Muscle of leg (tissue), 11 donors: Measurements from ENCODE around the gene IQCK. TPM values are rescaled to one million over a fixed set of nuclear protein-coding genes. Genes with fewer than 3 reads are reported as not detected.
A peak's percentile ranks its signal among the peaks of the same experiment; 100 is the strongest.
"Not testable (repeated sequence)": the region's sequence is repeated elsewhere in the genome, so short reads cannot be mapped to it uniquely, and the experiment has no call there.

Experiments used
- DNase-seq: peaks from one replicate; pipeline ENCODE4 v3.0.0; 2013
- H3K27ac ChIP-seq: one replicate; pipeline ENCODE4 v1.5.1; 2013; ENCODE audit warnings: mild to moderate bottlenecking, low read length, control low read depth
- H3K27me3 ChIP-seq: one replicate; pipeline ENCODE4 v1.6.1; 2013; ENCODE audit warnings: low read length; ENCODE audit not compliant: control insufficient read depth, insufficient read depth
- H3K36me3 ChIP-seq: one replicate; pipeline ENCODE4 v1.6.1; 2013; ENCODE audit warnings: low read length; ENCODE audit not compliant: control insufficient read depth, insufficient read depth
- H3K4me1 ChIP-seq: one replicate; pipeline ENCODE4 v1.6.1; 2013; ENCODE audit warnings: low read length; ENCODE audit not compliant: control insufficient read depth, insufficient read depth
- H3K4me3 ChIP-seq: one replicate; pipeline ENCODE4 v1.5.1; 2013; ENCODE audit warnings: low read length, control low read depth
- H3K9me3 ChIP-seq: replicated peaks from 2 replicates; pipeline ENCODE4 v1.6.1; 2013; ENCODE audit warnings: low read depth, low read length; ENCODE audit not compliant: control insufficient read depth
- WGBS: methylation state at CpG from one replicate; pipeline ENCODE4 v1.1.5; 2013; ENCODE audit warnings: missing lambda C conversion rate; ENCODE audit not compliant: insufficient coverage; 5-methylcytosine and 5-hydroxymethylcytosine counted together
- polyA plus RNA-seq, 8 donors: library from polyadenylated mRNA; unstranded; fragments of 120-200 nt; gene quantifications; one replicate each; pipeline versions ENCODE4 v1.2.1 to v1.2.3, GENCODE V29; 2013; ENCODE audit warnings: inconsistent platforms in 1 of 8, low replicate concordance in 1 of 8; ENCODE audit not compliant: insufficient read length in 8 of 8, insufficient read depth in 1 of 8
- total RNA-seq: library from RNA; stranded (reverse); fragments of 120-200 nt; gene quantifications from one replicate; pipeline ENCODE4 v1.2.4, GENCODE V29; 2013

Gene IQCK
- total and polyA plus RNA-seq, 9 donors, result 10.2 to 15.2 (median 14.7) TPM

- no peaks in the 10 kb centered on the region for H3K27me3 ChIP-seq
- no peaks in the 10 kb centered on the region for H3K36me3 ChIP-seq
- DNase-seq, result no peak
- peaks cover 38% of the 10 kb centered on the region for H3K4me1 ChIP-seq
- H3K27ac ChIP-seq, result peak overlapping the region; percentile 92
- 40% methylated on average over 2 of the region's 3 CpGs for WGBS
- no peak overlapping the region for H3K4me3 ChIP-seq
- H3K9me3 ChIP-seq, result no peaks in the 10 kb centered on the region
Observed at GRCh38 chr16:19784183-19784736, 66.2 kb downstream of the IQCK start.

DNA sequence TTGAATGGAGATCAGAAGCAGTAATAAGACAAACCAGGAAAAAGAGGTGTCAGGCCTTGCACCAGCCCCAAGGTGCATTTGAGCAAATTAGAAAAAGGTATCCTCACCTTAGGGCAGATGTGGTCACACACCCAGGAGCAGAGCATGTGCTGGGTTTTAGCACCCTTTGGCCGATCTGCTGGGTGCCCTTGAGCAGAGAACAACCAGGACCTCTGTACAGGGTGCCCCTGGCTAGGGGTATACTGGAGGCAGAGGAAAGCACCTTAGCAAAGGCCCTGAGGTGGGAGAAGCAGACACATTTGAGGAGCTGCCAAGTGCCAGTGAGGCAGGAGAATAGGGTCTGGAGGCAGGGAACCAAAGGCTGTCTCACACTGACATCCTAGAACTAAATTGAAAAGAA, 67.0 kb downstream of the IQCK start:
- Histone ChIP-seq H3K4me1 (peaks cover 35% of the 10 kb centered on the region), H3K36me3 (no peaks in the 10 kb centered on the region), H3K4me3 (no peak overlapping the region), H3K9me3 (no peaks in the 10 kb centered on the region), H3K27ac (peak overlapping the region; percentile 92), H3K27me3 (no peaks in the 10 kb centered on the region)
- WGBS, result no CpG with 5 or more reads among the region's 1 CpG
- DNase-seq, result no peak

- 39% methylated on average over 4 of the region's 10 CpGs for WGBS
- H3K4me1 ChIP-seq, result peaks cover 35% of the 10 kb centered on the region
- H3K36me3 ChIP-seq, result no peaks in the 10 kb centered on the region
- DNase-seq, result peak; percentile 81
- H3K9me3 ChIP-seq, result no peaks in the 10 kb centered on the region
- peak overlapping the region; percentile 92 for H3K27ac ChIP-seq
- no peaks in the 10 kb centered on the region for H3K27me3 ChIP-seq
- H3K4me3 ChIP-seq, result no peak overlapping the region
Observed at GRCh38 chr16:19785512-19786130, 67.5 kb downstream of the IQCK start.

DNA sequence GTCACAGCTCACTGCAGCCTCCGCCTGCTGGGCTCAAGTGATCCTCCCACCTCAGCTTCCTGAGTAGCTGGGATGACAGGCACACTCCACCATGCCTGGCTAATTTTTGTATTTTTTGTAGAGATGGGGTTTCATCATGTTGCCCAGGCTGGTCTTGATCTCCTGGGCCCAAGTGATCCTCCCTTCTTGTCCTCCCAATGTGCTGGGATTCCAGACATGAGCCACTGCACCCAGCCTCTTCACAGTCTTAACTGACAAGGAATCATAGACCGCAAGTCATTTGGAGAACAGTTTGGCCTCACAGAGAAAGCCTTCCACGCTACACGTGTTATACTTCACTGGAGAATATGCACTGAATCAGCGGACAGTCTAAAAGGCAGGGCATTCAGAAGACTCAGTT, 83.3 kb downstream of the IQCK start:
- not testable (repeated sequence) for H3K27me3 ChIP-seq, DNase-seq, H3K27ac ChIP-seq, H3K4me3 ChIP-seq, H3K36me3 ChIP-seq, H3K9me3 ChIP-seq
- H3K4me1 ChIP-seq, result peaks cover 12% of the 10 kb centered on the region
- WGBS, result no CpG with 5 or more reads among the region's 5 CpGs

- not testable (repeated sequence) for H3K36me3 ChIP-seq, H3K27ac ChIP-seq, H3K9me3 ChIP-seq, DNase-seq, H3K4me3 ChIP-seq, H3K27me3 ChIP-seq
- H3K4me1 ChIP-seq, result peaks cover 12% of the 10 kb centered on the region
- no CpG with 5 or more reads among the region's 4 CpGs for WGBS
Observed at GRCh38 chr16:19801824-19802223, 83.8 kb downstream of the IQCK start.

GRCh38 chr16:19802612-19803011, 84.5 kb downstream of the IQCK start:
- H3K4me3 ChIP-seq, result no peak overlapping the region
- WGBS, result no CpG with 5 or more reads among the region's 8 CpGs
- H3K27ac ChIP-seq, result peak overlapping the region; percentile 45
- H3K9me3 ChIP-seq, result peaks cover 11% of the 10 kb centered on the region
- no peaks in the 10 kb centered on the region for H3K36me3 ChIP-seq
- peak; percentile 55 for DNase-seq
- peaks cover 12% of the 10 kb centered on the region for H3K4me1 ChIP-seq
- no peaks in the 10 kb centered on the region for H3K27me3 ChIP-seq

DNA sequence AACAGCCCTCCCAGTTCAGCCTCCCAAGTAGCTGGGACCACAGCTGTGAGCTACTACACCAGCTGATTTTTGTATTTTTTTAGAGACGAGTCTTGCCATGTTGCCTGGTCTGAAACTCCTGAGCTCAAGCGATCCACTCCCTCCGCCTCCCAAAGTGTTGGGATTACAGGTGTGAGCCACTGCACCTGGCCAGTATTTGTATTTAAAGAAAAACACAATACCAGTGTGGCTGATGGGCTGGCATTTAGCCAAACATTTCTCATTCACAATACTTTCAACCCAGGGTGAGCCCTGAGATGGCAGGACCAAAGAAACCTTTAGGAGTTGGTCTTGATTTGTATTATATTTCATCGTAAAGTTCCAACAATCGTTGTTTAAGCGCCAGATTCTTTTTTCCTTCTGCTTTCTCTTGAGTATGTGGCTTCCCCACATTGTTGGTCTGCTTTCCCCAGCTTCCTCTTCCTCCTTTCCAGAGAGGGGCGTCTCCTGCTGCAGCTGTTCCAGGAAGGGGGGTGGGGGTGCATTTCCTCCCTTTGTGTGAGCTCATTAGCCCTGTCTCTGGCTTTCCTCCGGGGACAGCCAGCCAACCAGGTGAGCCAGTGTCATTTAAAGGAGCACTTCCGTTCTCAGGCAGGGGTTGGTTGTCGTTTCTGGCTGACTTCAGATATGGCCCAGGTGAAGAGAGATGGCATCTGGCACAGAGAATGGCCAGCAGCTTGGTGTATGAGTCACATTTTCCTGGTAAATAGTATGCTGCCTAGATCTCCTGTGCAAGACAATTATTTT, 86.7 kb downstream of the IQCK start:
- Histone ChIP-seq H3K4me1 (peaks cover 22% of the 10 kb centered on the region), H3K4me3 (no peak overlapping the region), H3K9me3 (peaks cover 11% of the 10 kb centered on the region), H3K36me3 (no peaks in the 10 kb centered on the region), H3K27ac (peak overlapping the region; percentile 69), H3K27me3 (no peaks in the 10 kb centered on the region)
- 35% methylated on average over 5 of the region's 10 CpGs for WGBS
- peak; percentile 83 for DNase-seq

DNA sequence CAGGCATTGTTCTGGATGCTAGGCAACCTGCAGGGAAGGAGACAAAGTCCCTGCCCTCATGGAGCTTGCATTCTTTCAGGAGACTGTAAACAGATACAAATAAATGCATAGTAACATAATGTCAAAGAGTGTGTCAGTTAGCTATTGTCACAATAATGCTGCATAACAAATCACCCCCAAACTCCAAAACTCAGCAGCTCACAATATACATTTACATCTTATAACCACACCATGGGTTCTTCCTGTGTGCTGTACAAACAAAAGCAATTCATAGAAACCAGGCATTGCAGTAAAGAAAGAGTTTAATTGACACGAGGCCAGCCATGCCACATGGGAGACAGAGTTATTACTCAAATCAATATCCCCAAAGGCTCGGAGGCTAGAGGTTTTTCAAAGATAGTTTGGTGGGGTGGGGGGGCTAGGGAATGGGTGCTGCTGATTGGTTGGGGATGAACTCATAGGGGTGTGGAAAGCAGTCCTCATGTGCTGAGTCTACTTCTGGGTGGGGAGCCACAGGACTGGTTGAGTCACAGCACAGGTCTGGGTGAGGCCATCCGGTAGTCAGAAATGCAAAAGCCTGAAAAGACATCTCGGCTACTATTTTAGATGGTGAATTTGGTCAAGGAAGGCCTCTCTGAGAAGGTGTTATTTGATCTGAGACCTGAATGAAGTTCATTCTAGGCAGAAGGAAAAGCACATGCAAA, 87.5 kb downstream of the IQCK start:
- no peaks in the 10 kb centered on the region for H3K36me3 ChIP-seq
- no peaks in the 10 kb centered on the region for H3K27me3 ChIP-seq
- DNase-seq, result no peak
- peaks cover 22% of the 10 kb centered on the region for H3K4me1 ChIP-seq
- H3K27ac ChIP-seq, result peak overlapping the region; percentile 69
- WGBS, result 95% methylated on average over 2 of the region's 4 CpGs
- peaks cover 11% of the 10 kb centered on the region for H3K9me3 ChIP-seq
- H3K4me3 ChIP-seq, result no peak overlapping the region

- 93% methylated on average over 2 of the region's 5 CpGs for WGBS
- Histone ChIP-seq H3K36me3 (no peaks in the 10 kb centered on the region), H3K27ac (peak overlapping the region; percentile 65), H3K27me3 (no peaks in the 10 kb centered on the region), H3K9me3 (peaks cover 14% of the 10 kb centered on the region), H3K4me1 (peaks cover 27% of the 10 kb centered on the region), H3K4me3 (no peak overlapping the region)
- DNase-seq, result no peak
Observed at GRCh38 chr16:19808061-19808641, 90.1 kb downstream of the IQCK start.
